ENCODE data around the gene ANKRD12. TPM values are rescaled to one million over a fixed set of nuclear protein-coding genes. Genes with fewer than 3 reads are reported as not detected.

Gene ANKRD12
- total and polyA plus RNA-seq, 2 experiments from 2014 or later, result 23.9 to 92.4 TPM

DNA sequence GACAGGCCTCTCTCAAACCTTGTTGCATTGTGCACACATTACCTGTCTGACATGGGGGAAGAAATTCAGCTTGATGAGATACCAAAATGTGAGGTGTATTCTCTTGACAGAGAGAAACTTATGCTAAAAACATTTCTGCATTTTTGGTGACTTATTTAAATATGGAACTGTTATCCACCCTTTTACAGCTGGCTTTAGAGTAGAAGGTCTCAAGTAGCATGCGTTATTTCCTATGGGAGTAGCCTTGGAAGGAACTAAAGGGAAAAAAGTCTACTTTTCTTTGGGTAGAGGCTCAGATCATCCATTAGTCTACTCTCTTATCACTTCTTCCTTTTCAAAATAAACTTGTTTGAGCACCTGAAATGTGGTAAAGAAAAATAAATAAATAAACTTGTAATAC is 141.4 kb downstream of the ANKRD12 start:
- Histone ChIP-seq H3K79me2 (replicated peaks; ENCODE audit: insufficient read depth) (no peaks in the 10 kb centered on the region), H3K9me2 (ENCODE audit: insufficient read depth) (no peaks in the 10 kb centered on the region), H3K36me3 (ENCODE audit: insufficient read depth) (no peaks in the 10 kb centered on the region), H3K4me1 (ENCODE audit: insufficient read depth) (no peaks in the 10 kb centered on the region), H2AFZ (no peak overlapping the region), H3K4me3 (no peak overlapping the region), H3F3A (replicated peaks; ENCODE audit: low read depth) (no peaks in the 10 kb centered on the region), H3K4me2 (no peak overlapping the region), H3K27ac (ENCODE audit: low read depth) (no peak overlapping the region), H4K20me1 (replicated peaks; ENCODE audit: insufficient read depth) (no peaks in the 10 kb centered on the region), H3K27me3 (ENCODE audit: insufficient read depth) (no peaks in the 10 kb centered on the region)
- Mint-ChIP-seq H3K4me3 (no peak overlapping the region), H3K36me3 (ENCODE audit: low read depth) (peaks cover 29% of the 10 kb centered on the region; the same call in 2 of the 3 replicates), H3K9me3 (no peaks in the 10 kb centered on the region), H3K27me3 (ENCODE audit: insufficient read depth, low read depth, poor library complexity) (peaks cover 2% of the 10 kb centered on the region), H3K4me1 (no peaks in the 10 kb centered on the region), H3K27ac (no peak overlapping the region)
- ATAC-seq (no peak), DNase-seq (ENCODE audit: low spot score) (no peak)
- no peak for TF ChIP-seq EZH2phosphoT487 (IDR thresholded peaks at IDR 0.05; ENCODE audit: unreplicated experiment)
- TF ChIP-seq NANOG (IDR thresholded peaks at IDR 0.05; ENCODE audit: borderline replicate concordance), result no peak

DNA sequence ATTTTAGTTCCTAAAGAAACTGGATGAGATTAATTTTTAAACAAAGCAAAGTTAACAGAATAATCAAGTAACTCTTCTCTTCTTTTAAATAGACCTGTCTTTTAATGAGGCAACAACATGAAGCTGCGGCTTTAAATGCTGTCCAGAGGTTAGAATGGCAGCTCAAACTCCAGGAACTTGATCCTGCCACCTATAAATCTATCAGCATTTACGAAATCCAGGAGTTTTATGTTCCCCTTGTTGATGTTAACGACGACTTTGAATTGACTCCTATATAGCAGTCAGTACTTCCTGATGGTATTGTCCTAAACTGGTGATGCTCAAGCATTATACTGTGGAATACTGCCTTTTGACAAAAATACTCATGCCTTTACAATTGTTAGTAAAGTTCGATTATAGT is 144.3 kb downstream of the ANKRD12 start:
- no peaks in the 10 kb centered on the region for H3F3A ChIP-seq (replicated peaks; ENCODE audit: low read depth)
- Mint-ChIP-seq H3K36me3 (ENCODE audit: low read depth) (peaks cover 22% of the 10 kb centered on the region; the same call in 2 of the 3 replicates), H3K4me1 (no peaks in the 10 kb centered on the region), H3K4me3 (no peak overlapping the region), H3K27ac (no peak overlapping the region), H3K27me3 (ENCODE audit: insufficient read depth, low read depth, poor library complexity) (no peaks in the 10 kb centered on the region), H3K9me3 (no peaks in the 10 kb centered on the region)
- TF ChIP-seq POLR2AphosphoS5 (IDR thresholded peaks at IDR 0.05; ENCODE audit: low read depth) (no peak), STAT1 (IDR thresholded peaks at IDR 0.05; ENCODE audit: unreplicated experiment) (no peak), EZH2phosphoT487 (IDR thresholded peaks at IDR 0.05; ENCODE audit: unreplicated experiment) (no peak), JUNB (IDR thresholded peaks at IDR 0.05; ENCODE audit: unreplicated experiment) (no peak), ZNF331 (CRISPR knock-in tag; IDR thresholded peaks at IDR 0.05; ENCODE audit: low read depth) (no peak), NANOG (IDR thresholded peaks at IDR 0.05; ENCODE audit: borderline replicate concordance) (no peak)
- TF ChIP-seq, protein P1, sequence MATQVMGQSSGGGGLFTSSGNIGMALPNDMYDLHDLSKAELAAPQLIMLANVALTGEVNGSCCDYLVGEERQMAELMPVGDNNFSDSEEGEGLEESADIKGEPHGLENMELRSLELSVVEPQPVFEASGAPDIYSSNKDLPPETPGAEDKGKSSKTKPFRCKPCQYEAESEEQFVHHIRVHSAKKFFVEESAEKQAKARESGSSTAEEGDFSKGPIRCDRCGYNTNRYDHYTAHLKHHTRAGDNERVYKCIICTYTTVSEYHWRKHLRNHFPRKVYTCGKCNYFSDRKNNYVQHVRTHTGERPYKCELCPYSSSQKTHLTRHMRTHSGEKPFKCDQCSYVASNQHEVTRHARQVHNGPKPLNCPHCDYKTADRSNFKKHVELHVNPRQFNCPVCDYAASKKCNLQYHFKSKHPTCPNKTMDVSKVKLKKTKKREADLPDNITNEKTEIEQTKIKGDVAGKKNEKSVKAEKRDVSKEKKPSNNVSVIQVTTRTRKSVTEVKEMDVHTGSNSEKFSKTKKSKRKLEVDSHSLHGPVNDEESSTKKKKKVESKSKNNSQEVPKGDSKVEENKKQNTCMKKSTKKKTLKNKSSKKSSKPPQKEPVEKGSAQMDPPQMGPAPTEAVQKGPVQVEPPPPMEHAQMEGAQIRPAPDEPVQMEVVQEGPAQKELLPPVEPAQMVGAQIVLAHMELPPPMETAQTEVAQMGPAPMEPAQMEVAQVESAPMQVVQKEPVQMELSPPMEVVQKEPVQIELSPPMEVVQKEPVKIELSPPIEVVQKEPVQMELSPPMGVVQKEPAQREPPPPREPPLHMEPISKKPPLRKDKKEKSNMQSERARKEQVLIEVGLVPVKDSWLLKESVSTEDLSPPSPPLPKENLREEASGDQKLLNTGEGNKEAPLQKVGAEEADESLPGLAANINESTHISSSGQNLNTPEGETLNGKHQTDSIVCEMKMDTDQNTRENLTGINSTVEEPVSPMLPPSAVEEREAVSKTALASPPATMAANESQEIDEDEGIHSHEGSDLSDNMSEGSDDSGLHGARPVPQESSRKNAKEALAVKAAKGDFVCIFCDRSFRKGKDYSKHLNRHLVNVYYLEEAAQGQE (IDR thresholded peaks at IDR 0.05; ENCODE audit: unreplicated experiment), result no peak
- TF ChIP-seq, protein P2, sequence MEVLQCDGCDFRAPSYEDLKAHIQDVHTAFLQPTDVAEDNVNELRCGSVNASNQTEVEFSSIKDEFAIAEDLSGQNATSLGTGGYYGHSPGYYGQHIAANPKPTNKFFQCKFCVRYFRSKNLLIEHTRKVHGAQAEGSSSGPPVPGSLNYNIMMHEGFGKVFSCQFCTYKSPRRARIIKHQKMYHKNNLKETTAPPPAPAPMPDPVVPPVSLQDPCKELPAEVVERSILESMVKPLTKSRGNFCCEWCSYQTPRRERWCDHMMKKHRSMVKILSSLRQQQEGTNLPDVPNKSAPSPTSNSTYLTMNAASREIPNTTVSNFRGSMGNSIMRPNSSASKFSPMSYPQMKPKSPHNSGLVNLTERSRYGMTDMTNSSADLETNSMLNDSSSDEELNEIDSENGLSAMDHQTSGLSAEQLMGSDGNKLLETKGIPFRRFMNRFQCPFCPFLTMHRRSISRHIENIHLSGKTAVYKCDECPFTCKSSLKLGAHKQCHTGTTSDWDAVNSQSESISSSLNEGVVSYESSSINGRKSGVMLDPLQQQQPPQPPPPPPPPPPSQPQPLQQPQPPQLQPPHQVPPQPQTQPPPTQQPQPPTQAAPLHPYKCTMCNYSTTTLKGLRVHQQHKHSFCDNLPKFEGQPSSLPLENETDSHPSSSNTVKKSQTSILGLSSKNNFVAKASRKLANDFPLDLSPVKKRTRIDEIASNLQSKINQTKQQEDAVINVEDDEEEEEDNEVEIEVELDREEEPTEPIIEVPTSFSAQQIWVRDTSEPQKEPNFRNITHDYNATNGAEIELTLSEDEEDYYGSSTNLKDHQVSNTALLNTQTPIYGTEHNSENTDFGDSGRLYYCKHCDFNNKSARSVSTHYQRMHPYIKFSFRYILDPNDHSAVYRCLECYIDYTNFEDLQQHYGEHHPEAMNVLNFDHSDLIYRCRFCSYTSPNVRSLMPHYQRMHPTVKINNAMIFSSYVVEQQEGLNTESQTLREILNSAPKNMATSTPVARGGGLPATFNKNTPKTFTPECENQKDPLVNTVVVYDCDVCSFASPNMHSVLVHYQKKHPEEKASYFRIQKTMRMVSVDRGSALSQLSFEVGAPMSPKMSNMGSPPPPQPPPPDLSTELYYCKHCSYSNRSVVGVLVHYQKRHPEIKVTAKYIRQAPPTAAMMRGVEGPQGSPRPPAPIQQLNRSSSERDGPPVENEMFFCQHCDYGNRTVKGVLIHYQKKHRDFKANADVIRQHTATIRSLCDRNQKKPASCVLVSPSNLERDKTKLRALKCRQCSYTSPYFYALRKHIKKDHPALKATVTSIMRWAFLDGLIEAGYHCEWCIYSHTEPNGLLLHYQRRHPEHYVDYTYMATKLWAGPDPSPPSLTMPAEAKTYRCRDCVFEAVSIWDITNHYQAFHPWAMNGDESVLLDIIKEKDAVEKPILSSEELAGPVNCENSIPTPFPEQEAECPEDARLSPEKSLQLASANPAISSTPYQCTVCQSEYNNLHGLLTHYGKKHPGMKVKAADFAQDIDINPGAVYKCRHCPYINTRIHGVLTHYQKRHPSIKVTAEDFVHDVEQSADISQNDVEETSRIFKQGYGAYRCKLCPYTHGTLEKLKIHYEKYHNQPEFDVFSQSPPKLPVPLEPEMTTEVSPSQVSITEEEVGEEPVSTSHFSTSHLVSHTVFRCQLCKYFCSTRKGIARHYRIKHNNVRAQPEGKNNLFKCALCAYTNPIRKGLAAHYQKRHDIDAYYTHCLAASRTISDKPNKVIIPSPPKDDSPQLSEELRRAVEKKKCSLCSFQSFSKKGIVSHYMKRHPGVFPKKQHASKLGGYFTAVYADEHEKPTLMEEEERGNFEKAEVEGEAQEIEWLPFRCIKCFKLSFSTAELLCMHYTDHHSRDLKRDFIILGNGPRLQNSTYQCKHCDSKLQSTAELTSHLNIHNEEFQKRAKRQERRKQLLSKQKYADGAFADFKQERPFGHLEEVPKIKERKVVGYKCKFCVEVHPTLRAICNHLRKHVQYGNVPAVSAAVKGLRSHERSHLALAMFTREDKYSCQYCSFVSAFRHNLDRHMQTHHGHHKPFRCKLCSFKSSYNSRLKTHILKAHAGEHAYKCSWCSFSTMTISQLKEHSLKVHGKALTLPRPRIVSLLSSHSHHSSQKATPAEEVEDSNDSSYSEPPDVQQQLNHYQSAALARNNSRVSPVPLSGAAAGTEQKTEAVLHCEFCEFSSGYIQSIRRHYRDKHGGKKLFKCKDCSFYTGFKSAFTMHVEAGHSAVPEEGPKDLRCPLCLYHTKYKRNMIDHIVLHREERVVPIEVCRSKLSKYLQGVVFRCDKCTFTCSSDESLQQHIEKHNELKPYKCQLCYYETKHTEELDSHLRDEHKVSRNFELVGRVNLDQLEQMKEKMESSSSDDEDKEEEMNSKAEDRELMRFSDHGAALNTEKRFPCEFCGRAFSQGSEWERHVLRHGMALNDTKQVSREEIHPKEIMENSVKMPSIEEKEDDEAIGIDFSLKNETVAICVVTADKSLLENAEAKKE (CRISPR knock-in tag; IDR thresholded peaks at IDR 0.05), result no peak
- H3K4me3 ChIP-seq, result no peak overlapping the region
- no peak for ATAC-seq
- no peaks in the 10 kb centered on the region for H3K79me2 ChIP-seq (replicated peaks; ENCODE audit: insufficient read depth)
- no peaks in the 10 kb centered on the region for H3K27me3 ChIP-seq (ENCODE audit: insufficient read depth)
- no peak for DNase-seq (ENCODE audit: low spot score)
- H3K27ac ChIP-seq (ENCODE audit: low read depth), result no peak overlapping the region
- no peaks in the 10 kb centered on the region for H4K20me1 ChIP-seq (replicated peaks; ENCODE audit: insufficient read depth)
- H3K36me3 ChIP-seq (ENCODE audit: insufficient read depth), result no peaks in the 10 kb centered on the region
- H3K4me1 ChIP-seq (ENCODE audit: insufficient read depth), result no peaks in the 10 kb centered on the region
- H2AFZ ChIP-seq, result no peak overlapping the region
- no peaks in the 10 kb centered on the region for H3K9me2 ChIP-seq (ENCODE audit: insufficient read depth)
- no peak overlapping the region for H3K4me2 ChIP-seq
